ENCODE results near the gene SMPD2.

GRCh38 chr6:109478841-109479624 is 38.5 kb downstream of the SMPD2 start:
- no peak for TF ChIP-seq BCL11A (tag by site-specific recombination; IDR thresholded peaks at IDR 0.05; ENCODE audit: low read depth)
- TF ChIP-seq ZNF670 (tag by site-specific recombination; IDR thresholded peaks at IDR 0.05; ENCODE audit: low read depth), result no peak
- TF ChIP-seq ZNF26 (tag by site-specific recombination; IDR thresholded peaks at IDR 0.05), result no peak
- TF ChIP-seq ELK4 (IDR thresholded peaks at IDR 0.05; ENCODE audit: borderline replicate concordance, low read depth, low read length), result no peak
- TF ChIP-seq CTCF (tag by site-specific recombination; IDR thresholded peaks at IDR 0.05), result no peak
- no peak for TF ChIP-seq ZNF350 (tag by site-specific recombination; IDR thresholded peaks at IDR 0.05)

Data from HEK293 (cell line).